ENCODE measurements around the gene CEP104.

CEP104 gene

GRCh38 chr1:3856923-3857790, at the start of gene CEP104, which contains the start of gene DFFB:
TSS of gene CEP104 (minus strand) at chr1:3857211. CDS start at chr1:3852407, 4,804 bp downstream.
TSS of gene DFFB (plus strand) at chr1:3857476. CDS start at chr1:3857604, 128 bp downstream.
- DNase-seq: peak; percentile 98

- DNase-seq: no peak
These were observed 49.6 kb upstream of the CEP104 start for GRCh38 chr1:3906672-3907020.

GRCh38 chr1:3905953-3906671, 49.1 kb upstream of the CEP104 start:
- DNase-seq: no peak

- DNase-seq: no peak
These were observed 48.4 kb upstream of the CEP104 start for GRCh38 chr1:3905266-3905952.

- no peak for DNase-seq
These were observed 47.8 kb upstream of the CEP104 start for GRCh38 chr1:3904843-3905185.

DNA sequence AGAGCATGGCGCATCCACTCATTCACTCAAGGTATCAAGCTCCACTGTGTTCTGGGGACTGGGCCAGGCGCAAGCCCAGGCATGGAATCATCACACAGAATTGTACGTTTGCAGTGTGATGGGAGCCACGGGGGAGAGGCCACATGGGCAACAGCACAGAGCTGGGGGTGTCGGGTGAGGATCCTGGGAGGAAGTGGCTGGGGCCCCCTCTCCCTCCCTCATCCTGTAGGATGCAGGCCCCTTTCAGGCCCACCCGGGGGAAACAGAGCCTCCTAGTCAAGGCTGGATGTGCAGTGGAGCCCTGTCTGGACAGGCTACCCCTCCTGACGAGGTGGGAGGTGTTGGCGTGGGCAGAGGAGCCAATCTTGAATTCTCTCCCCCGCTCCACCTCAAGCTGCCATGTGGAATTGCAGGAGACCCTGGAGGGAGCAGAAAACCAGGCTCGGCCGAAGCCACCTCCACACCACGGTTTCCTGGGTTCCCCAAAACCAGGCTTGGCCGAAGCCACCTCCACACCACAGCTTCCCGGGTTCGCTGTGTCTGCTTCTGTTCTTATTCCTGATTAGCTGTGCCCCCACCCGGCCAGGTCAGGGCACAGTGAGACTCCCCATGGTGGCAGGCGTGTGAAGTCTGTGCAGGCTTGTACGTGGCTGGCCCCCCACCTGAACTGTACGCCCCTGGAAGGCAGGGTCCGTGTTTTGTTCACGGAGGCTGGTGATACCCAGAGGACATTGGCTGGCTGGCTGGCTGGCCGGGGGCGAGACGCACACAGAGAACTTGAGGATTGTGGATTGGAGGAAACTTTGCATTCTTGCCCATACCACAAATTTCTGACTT, 47.2 kb upstream of the CEP104 start:
- DNase-seq: no peak

- no peak for DNase-seq
These were observed 46.4 kb upstream of the CEP104 start for GRCh38 chr1:3903141-3904005.

GRCh38 chr1:3902571-3903091, 45.6 kb upstream of the CEP104 start:
- DNase-seq: no peak

GRCh38 chr1:3902111-3902511, 45.1 kb upstream of the CEP104 start:
- DNase-seq: no peak

- DNase-seq: peak; percentile 79
These were observed 44.0 kb upstream of the CEP104 start for GRCh38 chr1:3900969-3901529.

- peak; percentile 74 for DNase-seq
These were observed 43.3 kb upstream of the CEP104 start, which contains the start of gene C1orf174 for GRCh38 chr1:3900150-3900968. TSS of gene C1orf174 (minus strand) at chr1:3900272. CDS start at chr1:3900186, 86 bp downstream.

- DNase-seq: no peak
These were observed 42.7 kb upstream of the CEP104 start for GRCh38 chr1:3899754-3900149.

GRCh38 chr1:3898994-3899753, 42.2 kb upstream of the CEP104 start:
- no peak for DNase-seq

DNA sequence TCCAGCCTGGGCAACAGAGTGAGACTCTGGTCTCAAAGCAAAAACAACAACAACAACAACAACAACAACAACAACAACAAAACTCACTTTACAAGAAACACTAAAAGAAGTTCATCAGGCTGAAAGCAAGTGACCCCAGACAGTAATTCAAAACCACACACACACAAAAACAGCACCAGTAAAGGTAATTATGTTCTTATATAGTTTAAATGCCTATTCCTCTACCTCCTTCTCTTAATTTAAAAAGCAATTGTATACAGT, 41.4 kb upstream of the CEP104 start:
- no peak for DNase-seq

DNA sequence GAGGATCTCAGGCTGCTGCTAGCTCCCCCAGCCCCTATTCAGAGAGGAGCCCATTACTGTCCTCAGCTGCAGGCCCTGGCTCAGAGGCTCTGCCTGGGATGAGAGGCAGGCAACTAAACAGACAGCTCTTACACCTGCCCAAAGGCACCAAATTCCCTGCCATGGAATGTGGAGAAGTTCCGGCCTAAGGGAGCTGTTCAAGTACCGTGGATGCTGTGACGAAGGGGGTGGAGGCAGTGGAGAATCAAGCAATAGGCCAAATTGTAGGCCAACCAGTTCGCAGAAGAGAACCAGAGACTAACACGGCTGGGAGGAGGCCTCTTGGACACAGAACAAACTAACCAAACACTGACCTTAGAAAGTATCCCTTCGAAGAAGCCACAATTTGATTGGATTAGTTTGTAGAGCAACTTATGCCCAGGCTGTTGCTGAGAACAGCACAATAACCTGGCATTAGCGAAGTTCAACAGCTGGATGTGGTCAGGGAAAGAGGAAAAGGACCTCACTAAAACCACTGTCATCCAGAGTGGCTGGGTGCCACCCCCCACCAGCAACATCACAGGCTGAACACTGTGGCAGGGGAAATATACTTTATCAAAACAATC, 39.5 kb upstream of the CEP104 start:
- DNase-seq: no peak

- no peak for DNase-seq
These were observed 38.9 kb upstream of the CEP104 start for GRCh38 chr1:3895951-3896325.

DNA sequence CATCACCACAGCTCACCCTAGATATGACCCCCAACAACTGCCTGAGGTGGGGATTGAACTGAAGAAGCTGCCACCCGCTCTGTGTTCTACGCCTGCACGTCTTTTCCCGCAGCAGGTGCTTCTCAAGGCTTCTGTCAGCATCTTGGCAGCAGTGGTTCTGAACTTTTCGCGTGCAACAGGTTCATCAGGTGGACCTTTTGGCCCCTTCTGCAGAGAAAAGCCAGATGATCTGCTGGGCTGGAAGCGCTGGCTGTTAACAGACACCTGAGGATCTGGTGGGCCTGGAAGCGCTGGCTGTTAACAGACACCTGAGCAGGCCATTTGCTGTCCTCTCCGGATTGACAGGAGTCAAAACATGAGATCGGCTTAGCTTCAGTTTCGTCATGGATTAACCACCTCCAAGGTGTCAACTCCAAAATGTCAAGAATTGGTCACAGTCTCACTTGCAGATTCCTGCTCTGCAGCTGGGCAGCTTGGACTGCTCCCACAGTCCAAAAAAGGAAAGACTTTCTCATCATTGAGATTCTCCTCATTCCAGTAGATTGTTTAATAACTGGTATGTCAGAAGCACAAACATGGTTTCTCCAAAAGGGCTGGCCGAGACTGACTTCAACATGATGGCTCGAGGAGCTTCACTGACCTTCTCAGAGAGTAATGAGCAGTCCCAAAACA, 38.4 kb upstream of the CEP104 start:
- no peak for DNase-seq

GRCh38 chr1:3894626-3895278, 37.7 kb upstream of the CEP104 start:
- no peak for DNase-seq
